Stimulated activated CD4-positive, alpha-beta T cell treated with anti-CD3 and anti-CD28 coated beads, Interleukin-2, amount 100 ng/mL, for 24 hours (primary cell): ENCODE results near the gene BANP.
"Not testable (repeated sequence)": the region's sequence is repeated elsewhere in the genome, so short reads cannot be mapped to it uniquely, and the experiment has no call there.

ENCODE experiments used
- DNase-seq, 2 donors: peaks; one replicate each; pipeline ENCODE4 v3.0.0-alpha.2; 2020

BANP gene

GRCh38 chr16:88108762-88109161, 157.5 kb downstream of the BANP start:
- no peak for DNase-seq

GRCh38 chr16:88109726-88110621, 158.7 kb downstream of the BANP start:
- DNase-seq = not testable (repeated sequence)

GRCh38 chr16:88110875-88111494, 159.8 kb downstream of the BANP start:
- not testable (repeated sequence) for DNase-seq

GRCh38 chr16:88111976-88112375, 160.7 kb downstream of the BANP start:
- DNase-seq = not testable (repeated sequence)

- DNase-seq = no peak
Observed at GRCh38 chr16:88113545-88114045, 162.4 kb downstream of the BANP start.

GRCh38 chr16:88114541-88115228, 163.5 kb downstream of the BANP start:
- DNase-seq = not testable (repeated sequence)

GRCh38 chr16:88116121-88116520, 164.9 kb downstream of the BANP start:
- no peak for DNase-seq

- DNase-seq = no peak
Observed at GRCh38 chr16:88117476-88117868, 166.2 kb downstream of the BANP start.

- no peak for DNase-seq
Observed at GRCh38 chr16:88118376-88118775, 167.1 kb downstream of the BANP start.

GRCh38 chr16:88118852-88119741, 167.9 kb downstream of the BANP start:
- DNase-seq = not testable (repeated sequence)

GRCh38 chr16:88119881-88120751, 168.9 kb downstream of the BANP start:
- DNase-seq = not testable (repeated sequence)

- DNase-seq = no peak
Observed at GRCh38 chr16:88120812-88121211, 169.6 kb downstream of the BANP start.

- not testable (repeated sequence) for DNase-seq
Observed at GRCh38 chr16:88121391-88121790, 170.2 kb downstream of the BANP start.

- no peak for DNase-seq
Observed at GRCh38 chr16:88121886-88122580, 170.8 kb downstream of the BANP start.
